ENCODE results near the gene SVIL.
"Not testable (repeated sequence)": the region's sequence is repeated elsewhere in the genome, so short reads cannot be mapped to it uniquely, and the experiment has no call there.

The SVIL gene

DNA sequence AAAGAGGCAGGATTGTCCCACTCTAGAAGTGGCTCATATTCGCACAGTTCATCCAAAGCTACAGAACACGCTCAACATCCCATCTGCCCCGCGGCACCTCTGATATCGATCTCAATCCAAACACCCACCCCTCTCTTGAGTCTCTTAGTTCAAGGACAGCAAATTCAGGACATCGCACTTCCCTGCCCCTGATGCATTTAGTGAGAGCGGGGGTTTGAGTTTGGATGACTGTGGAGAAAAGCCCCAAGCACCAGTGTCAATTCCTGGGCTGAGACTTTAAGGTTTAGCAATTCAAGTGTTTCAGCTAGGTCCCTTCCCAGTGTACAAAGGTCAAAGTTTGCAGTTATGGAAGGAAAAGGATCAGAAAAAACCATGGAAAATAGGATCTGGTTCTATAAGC lies 179.7 kb downstream of the SVIL start:
- Mint-ChIP-seq H3K4me3 (no peak overlapping the region), H3K27me3 (ENCODE audit: low read depth, poor library complexity) (peaks cover 2% of the 10 kb centered on the region), H3K36me3 (ENCODE audit: low read depth) (peaks cover 43% of the 10 kb centered on the region), H3K9me3 (peaks cover 7% of the 10 kb centered on the region), H3K27ac (no peak overlapping the region), H3K4me1 (no peaks in the 10 kb centered on the region)
- TF ChIP-seq, protein P1, sequence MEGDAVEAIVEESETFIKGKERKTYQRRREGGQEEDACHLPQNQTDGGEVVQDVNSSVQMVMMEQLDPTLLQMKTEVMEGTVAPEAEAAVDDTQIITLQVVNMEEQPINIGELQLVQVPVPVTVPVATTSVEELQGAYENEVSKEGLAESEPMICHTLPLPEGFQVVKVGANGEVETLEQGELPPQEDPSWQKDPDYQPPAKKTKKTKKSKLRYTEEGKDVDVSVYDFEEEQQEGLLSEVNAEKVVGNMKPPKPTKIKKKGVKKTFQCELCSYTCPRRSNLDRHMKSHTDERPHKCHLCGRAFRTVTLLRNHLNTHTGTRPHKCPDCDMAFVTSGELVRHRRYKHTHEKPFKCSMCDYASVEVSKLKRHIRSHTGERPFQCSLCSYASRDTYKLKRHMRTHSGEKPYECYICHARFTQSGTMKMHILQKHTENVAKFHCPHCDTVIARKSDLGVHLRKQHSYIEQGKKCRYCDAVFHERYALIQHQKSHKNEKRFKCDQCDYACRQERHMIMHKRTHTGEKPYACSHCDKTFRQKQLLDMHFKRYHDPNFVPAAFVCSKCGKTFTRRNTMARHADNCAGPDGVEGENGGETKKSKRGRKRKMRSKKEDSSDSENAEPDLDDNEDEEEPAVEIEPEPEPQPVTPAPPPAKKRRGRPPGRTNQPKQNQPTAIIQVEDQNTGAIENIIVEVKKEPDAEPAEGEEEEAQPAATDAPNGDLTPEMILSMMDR (IDR thresholded peaks at IDR 0.05), result no peak
- DNase-seq, result no peak

DNA sequence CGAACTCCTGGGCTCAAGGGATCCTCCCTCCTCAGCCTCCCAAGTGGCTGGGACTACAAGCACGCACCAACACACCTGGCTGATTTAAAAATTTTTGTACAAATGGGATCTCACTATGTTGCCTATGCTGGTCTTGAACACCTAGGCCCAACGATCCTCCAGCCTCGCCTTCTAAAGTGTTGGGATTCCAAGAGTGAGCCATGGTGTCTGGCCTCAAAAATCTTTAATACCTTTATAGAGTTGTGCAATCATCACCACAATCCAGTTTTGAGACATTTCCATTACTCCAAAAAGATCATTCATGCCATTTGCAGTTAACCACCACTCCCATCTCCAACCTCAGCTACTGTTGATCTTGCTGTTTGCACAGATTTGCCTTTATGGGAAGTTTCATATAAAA lies 180.5 kb downstream of the SVIL start:
- H3K36me3 Mint-ChIP-seq (ENCODE audit: low read depth), result peaks cover 35% of the 10 kb centered on the region
- H3K27me3 Mint-ChIP-seq (ENCODE audit: low read depth, poor library complexity), result peaks cover 7% of the 10 kb centered on the region
- TF ChIP-seq, protein P1 (IDR thresholded peaks at IDR 0.05), result no peak
- DNase-seq, result no peak
- no peaks in the 10 kb centered on the region for H3K9me3 Mint-ChIP-seq
- H3K4me3 Mint-ChIP-seq, result no peak overlapping the region
- no peak overlapping the region for H3K27ac Mint-ChIP-seq
- H3K4me1 Mint-ChIP-seq, result no peaks in the 10 kb centered on the region

- H3K4me1 Mint-ChIP-seq, result no peaks in the 10 kb centered on the region
- no peak overlapping the region for H3K27ac Mint-ChIP-seq
- H3K4me3 Mint-ChIP-seq, result no peak overlapping the region
- no peak for DNase-seq
- H3K27me3 Mint-ChIP-seq (ENCODE audit: low read depth, poor library complexity), result peaks cover 10% of the 10 kb centered on the region
- peaks cover 20% of the 10 kb centered on the region for H3K36me3 Mint-ChIP-seq (ENCODE audit: low read depth)
- TF ChIP-seq, protein P1 (IDR thresholded peaks at IDR 0.05), result no peak
- no peaks in the 10 kb centered on the region for H3K9me3 Mint-ChIP-seq
These were observed 182.2 kb downstream of the SVIL start for GRCh38 chr10:29452546-29452945.

DNA sequence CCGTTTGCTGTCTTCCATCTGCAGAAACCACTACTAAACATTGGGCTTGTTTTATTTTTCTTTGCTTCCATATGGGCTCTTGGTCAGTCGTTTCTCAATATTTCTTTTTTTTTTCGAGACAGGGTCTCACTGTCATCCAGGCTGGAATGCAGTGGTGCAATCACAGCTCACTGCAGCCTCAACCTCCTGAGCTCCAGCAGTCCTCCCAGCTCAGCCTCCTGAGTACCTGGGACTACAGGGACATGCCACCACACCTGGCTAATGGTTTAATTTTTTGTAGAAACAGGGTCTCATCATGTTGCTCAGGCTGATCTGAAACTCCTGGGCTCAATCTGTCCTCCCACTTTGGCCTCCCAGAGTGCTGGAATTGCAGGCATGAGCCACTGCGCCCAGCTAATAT lies 182.8 kb downstream of the SVIL start:
- H3K27me3 Mint-ChIP-seq (ENCODE audit: low read depth, poor library complexity), result peaks cover 10% of the 10 kb centered on the region
- TF ChIP-seq, protein P1 (IDR thresholded peaks at IDR 0.05), result no peak
- no peaks in the 10 kb centered on the region for H3K4me1 Mint-ChIP-seq
- H3K36me3 Mint-ChIP-seq (ENCODE audit: low read depth), result peaks cover 14% of the 10 kb centered on the region
- no peak overlapping the region for H3K4me3 Mint-ChIP-seq
- no peak overlapping the region for H3K27ac Mint-ChIP-seq
- DNase-seq, result no peak
- no peaks in the 10 kb centered on the region for H3K9me3 Mint-ChIP-seq

DNA sequence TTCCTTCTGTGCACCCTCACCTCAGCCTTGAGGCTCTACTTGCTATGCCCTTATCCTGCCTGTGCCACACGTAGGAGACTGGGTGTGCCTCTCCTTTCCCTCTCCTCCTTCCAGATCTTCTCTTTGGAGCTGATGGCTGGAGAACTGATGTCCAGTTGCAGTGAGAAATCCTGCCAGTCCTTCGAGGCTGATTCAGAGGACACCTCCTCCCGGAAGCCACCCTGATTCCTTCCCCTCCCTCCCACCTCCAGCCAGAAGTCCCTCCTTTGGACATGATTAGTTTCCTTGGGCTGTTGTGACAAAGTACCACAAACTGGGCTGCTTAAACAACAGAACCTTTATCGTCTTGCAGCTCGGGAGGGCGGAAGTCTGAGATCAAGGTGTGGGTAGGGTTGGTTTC lies 184.4 kb downstream of the SVIL start:
- Mint-ChIP-seq H3K27ac (no peak overlapping the region), H3K4me1 (no peaks in the 10 kb centered on the region), H3K36me3 (ENCODE audit: low read depth) (peaks cover 4% of the 10 kb centered on the region), H3K4me3 (no peak overlapping the region), H3K27me3 (ENCODE audit: low read depth, poor library complexity) (peaks cover 16% of the 10 kb centered on the region), H3K9me3 (no peaks in the 10 kb centered on the region)
- TF ChIP-seq, protein P1 (IDR thresholded peaks at IDR 0.05), result no peak
- no peak for DNase-seq

DNA sequence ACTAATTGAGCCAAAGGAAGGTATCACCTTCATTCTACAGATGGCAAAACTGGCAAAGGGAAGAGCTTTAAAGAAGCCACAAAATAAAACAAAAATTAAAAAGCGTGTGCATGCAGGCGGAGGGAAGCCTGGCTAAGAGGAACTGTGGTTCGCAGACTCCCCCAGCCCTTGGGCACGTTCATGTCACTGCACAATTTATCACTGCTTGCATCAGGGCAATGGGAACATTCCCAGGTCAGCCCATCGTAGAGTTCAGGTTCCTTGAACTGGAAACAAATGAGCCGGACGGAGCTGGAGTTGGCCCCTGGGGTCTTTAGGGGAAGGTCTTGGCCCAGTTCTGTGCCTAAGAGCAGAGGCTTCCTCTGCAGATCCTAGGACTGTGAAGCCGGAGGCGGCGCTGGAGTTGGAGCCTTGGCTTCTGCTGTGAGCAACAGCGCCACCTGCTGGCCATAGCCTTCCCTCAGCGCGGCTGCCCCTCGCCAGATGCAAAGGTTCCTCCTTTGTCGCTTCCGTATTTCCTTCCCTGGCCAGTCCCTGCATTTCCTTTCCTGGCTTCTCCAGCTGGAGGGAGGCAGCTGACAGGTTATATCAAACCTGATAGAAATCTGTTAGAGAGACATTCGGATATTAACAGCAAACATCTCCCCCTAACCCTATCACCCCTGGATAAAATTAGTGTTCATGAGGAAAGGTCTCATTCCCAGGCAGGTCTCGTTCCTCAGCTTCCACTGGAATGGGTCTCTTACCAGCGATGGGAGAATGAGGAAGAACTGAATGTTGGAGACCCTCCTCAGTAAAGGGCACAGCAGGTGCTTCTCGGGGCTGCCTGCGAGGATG lies 185.8 kb downstream of the SVIL start:
- DNase-seq, result peak; percentile 94
- TF ChIP-seq, protein P1 (IDR thresholded peaks at IDR 0.05), result peak; percentile 88
- H3K36me3 Mint-ChIP-seq (ENCODE audit: low read depth); H3K4me3 Mint-ChIP-seq; H3K9me3 Mint-ChIP-seq; H3K27ac Mint-ChIP-seq; H3K4me1 Mint-ChIP-seq: not testable (repeated sequence)
- H3K27me3 Mint-ChIP-seq (ENCODE audit: low read depth, poor library complexity), result peaks cover 20% of the 10 kb centered on the region

Data from nephron progenitor cell (in vitro differentiated cells).